HepG2 (cell line): ENCODE measurements around the gene ST6GALNAC4. TPM values are rescaled to one million over a fixed set of nuclear protein-coding genes. Genes with fewer than 3 reads are reported as not detected.

Experiments
- ATAC-seq: fragments of 200-7000 bp; cut with Tn5 transposase; 3 replicates; pipeline ENCODE4 v1.9.1; 2020; ENCODE audit warnings: mild to moderate bottlenecking, moderate library complexity
- BruUV-seq: library from RNA; stranded (reverse); fragments of 400-500 nt; replicated peaks from 2 replicates; lab custom pipeline; 2021; lab: Mats Ljungman, UMichigan
- CTCF ChIA-PET: fragments of 300-600 bp; formaldehyde crosslinking; extraction: SDS; loops from one replicate; lab custom pipeline; 2021; ENCODE audit warnings: low total read pairs, inconsistent platforms, low intra/inter-chr PET ratio; lab: Yijun Ruan, JAX
- POLR2A ChIA-PET: fragments of 350-600 bp; sonication (Branson Sonifier 250); formaldehyde crosslinking; loops from one replicate; lab custom pipeline; 2020; ENCODE audit warnings: antibody characterized with exemption, inconsistent platforms; lab: Yijun Ruan, JAX
- DNase-seq: peaks from one replicate; pipeline ENCODE4 v3.0.0-alpha.2; 2015; ENCODE audit warnings: low spot score
- FAIRE-seq: peaks from 3 replicates; lab custom pipeline; 2011; peaks lifted over from hg19 to GRCh38; lab: Jason Lieb, UNC
- H2AFZ ChIP-seq: one replicate; pipeline ENCODE4 v1.6.1; 2011; ENCODE audit warnings: low read length, inconsistent platforms
- H3K27ac ChIP-seq: fragments of 300-600 bp; 3 replicates; pipeline ENCODE4 v1.8.0; 2011; ENCODE audit warnings: mixed run types, mild to moderate bottlenecking, mixed read lengths, low read length, inconsistent platforms; ENCODE audit not compliant: insufficient read depth; ENCODE audit errors: extremely low read length
- H3K27me3 ChIP-seq, 2 experiments: fragments of 200-600 bp in 1 of 2; 2 replicates in 1 of 2; 3 replicates in 1 of 2; pipeline versions ENCODE4 v1.6.0 to v1.8.0; 2011; ENCODE audit warnings: low read length in 2 of 2, mild to moderate bottlenecking in 2 of 2, moderate library complexity in 2 of 2, inconsistent platforms in 1 of 2; ENCODE audit not compliant: insufficient read depth in 2 of 2, control insufficient read depth in 1 of 2
- H3K36me3 ChIP-seq, 2 experiments: fragments of 200-600 bp in 1 of 2; replicated peaks in 1 of 2; 2 replicates in 1 of 2; 3 replicates in 1 of 2; pipeline versions ENCODE4 v1.5.1 to v1.8.0; 2011; ENCODE audit warnings: low read length in 2 of 2, inconsistent platforms in 1 of 2; ENCODE audit not compliant: insufficient read depth in 2 of 2, control insufficient read depth in 1 of 2
- H3K4me1 ChIP-seq: 2 replicates; pipeline ENCODE4 v1.5.1; 2012; ENCODE audit warnings: low read length, inconsistent platforms; ENCODE audit not compliant: insufficient read depth
- H3K4me2 ChIP-seq: 2 replicates; pipeline ENCODE4 v1.6.0; 2011; ENCODE audit warnings: low read depth, low read length, inconsistent platforms
- H3K4me3 ChIP-seq, 3 experiments: fragments of 200-600 bp in 1 of 3; sonication (generic), shearing (Covaris generic) in 1 of 3; replicated peaks in 1 of 3; 2 replicates each; pipeline ENCODE4 v1.5.1; 2011 to 2016; ENCODE audit warnings: low read length in 3 of 3, inconsistent platforms in 2 of 3, low read depth in 2 of 3, mild to moderate bottlenecking in 2 of 3, control low read depth in 1 of 3, mixed read lengths in 1 of 3; ENCODE audit not compliant: insufficient read depth in 1 of 3
- H3K79me2 ChIP-seq: one replicate; pipeline ENCODE4 v1.6.1; 2011; ENCODE audit warnings: low read length, inconsistent platforms; ENCODE audit not compliant: insufficient read depth
- H3K9ac ChIP-seq: 2 replicates; pipeline ENCODE4 v1.6.0; 2011; ENCODE audit warnings: mild to moderate bottlenecking, low read depth, low read length, inconsistent platforms; ENCODE audit not compliant: insufficient read depth
- H3K9me3 ChIP-seq: 2 replicates; pipeline ENCODE4 v1.5.1; 2012; ENCODE audit warnings: mild to moderate bottlenecking, low read length
- H4K20me1 ChIP-seq: 2 replicates; pipeline ENCODE4 v1.6.0; 2011; ENCODE audit warnings: inconsistent platforms, mild to moderate bottlenecking, low read length, moderate library complexity; ENCODE audit not compliant: insufficient read depth
- ATRX ChIP-seq: sonication (generic); formaldehyde crosslinking; IDR thresholded peaks from 2 replicates; pipeline ENCODE4 v1.4.0; 2020; ENCODE audit warnings: missing genetic modification reagents, borderline replicate concordance
- CHCHD3 ChIP-seq: sonication (generic); formaldehyde crosslinking; IDR thresholded peaks from 2 replicates; pipeline ENCODE4 v1.8.0; 2022; ENCODE audit warnings: mild to moderate bottlenecking, missing genetic modification reagents, moderate library complexity
- FOXC1 ChIP-seq: sonication (generic); formaldehyde crosslinking; IDR thresholded peaks from 2 replicates; pipeline ENCODE4 v1.8.0; 2022; ENCODE audit warnings: mild to moderate bottlenecking, missing genetic modification reagents, borderline replicate concordance
- JUN ChIP-seq: sonication (generic); formaldehyde crosslinking; IDR thresholded peaks from 2 replicates; pipeline ENCODE4 v1.4.0; 2020; ENCODE audit warnings: mild to moderate bottlenecking, missing genetic modification reagents
- MYNN ChIP-seq: sonication (generic); formaldehyde crosslinking; IDR thresholded peaks from 2 replicates; pipeline ENCODE4 v1.4.0; 2020; ENCODE audit warnings: mild to moderate bottlenecking, low read depth, missing genetic modification reagents
- PCBP1 ChIP-seq: fragments of 200-400 bp; formaldehyde crosslinking; IDR thresholded peaks from 2 replicates; pipeline ENCODE4 v1.6.1; 2017; ENCODE audit warnings: mild to moderate bottlenecking, low read depth, low read length, borderline replicate concordance
- ZNF280D ChIP-seq: sonication (generic); formaldehyde crosslinking; IDR thresholded peaks from 2 replicates; pipeline ENCODE4 v1.5.1; 2020; ENCODE audit warnings: mild to moderate bottlenecking, missing genetic modification reagents
- ZNF362 ChIP-seq: sonication (generic); formaldehyde crosslinking; IDR thresholded peaks from 2 replicates; pipeline ENCODE4 v1.4.0; 2020; ENCODE audit warnings: missing genetic modification reagents, mild to moderate bottlenecking, borderline replicate concordance
- ZNF430 ChIP-seq: sonication (generic); formaldehyde crosslinking; IDR thresholded peaks from 2 replicates; pipeline ENCODE4 v1.9.0; 2021; ENCODE audit warnings: mild to moderate bottlenecking, missing genetic modification reagents
- ZNF513 ChIP-seq: sonication (generic); formaldehyde crosslinking; conservative IDR thresholded peaks from 2 replicates; pipeline ENCODE4 v1.5.0; 2020; ENCODE audit warnings: missing genetic modification reagents
- ZNF598 ChIP-seq: sonication (generic); formaldehyde crosslinking; IDR thresholded peaks from 2 replicates; pipeline ENCODE4 v1.5.1; 2020; ENCODE audit warnings: mild to moderate bottlenecking, missing genetic modification reagents, borderline replicate concordance
- ZNF674 ChIP-seq: sonication (generic); formaldehyde crosslinking; IDR thresholded peaks from 2 replicates; pipeline ENCODE4 v1.5.0; 2020; ENCODE audit warnings: low read depth, mild to moderate bottlenecking, missing genetic modification reagents
- WGBS: methylation state at CpG from one replicate; pipeline ENCODE4 v1.1.6; 2017; ENCODE audit warnings: low lambda C conversion rate; 5-methylcytosine and 5-hydroxymethylcytosine counted together
- in situ Hi-C: cut with HindIII; loops from 2 replicates; pipeline ENCODE4 v1.10.0; 2017; ENCODE audit warnings: low pct_unique_long_range_greater_than_20kb; ENCODE audit not compliant: extremely low pct_ligation_motif_present
- intact Hi-C: fragments of 100-400 bp; cut with micrococcal nuclease; formaldehyde crosslinking; loops from one replicate; pipeline ENCODE4 v1.10.0; 2022; ENCODE audit not compliant: unreplicated experiment
- polyA plus RNA-seq, 8 experiments: library from polyadenylated mRNA; depleted of rRNA in 3 of 8; stranded (reverse) in 7 of 8; unstranded in 1 of 8; fragments of >200 nt; fragmentation: Illumina TruSeq in 4 of 8; extraction: Trizol in 4 of 8; gene quantifications; 2 replicates each; pipeline versions ENCODE4 v1.2.1 to v1.2.3, GENCODE V29; 2011 to 2016; ENCODE audit warnings: low read depth in 4 of 8, missing spikeins in 1 of 8, mixed read lengths in 1 of 8; ENCODE audit not compliant: insufficient read depth in 1 of 8
- total RNA-seq, 5 experiments: library from RNA; depleted of rRNA; stranded (reverse); fragments of >200 nt; fragmentation: Illumina TruSeq; extraction: Trizol; gene quantifications; 2 replicates each; pipeline ENCODE4 v1.2.3, GENCODE V29; 2016; ENCODE audit warnings: low read depth in 1 of 5
- TF ChIP-seq, protein P1 (sequence below): sonication (generic); formaldehyde crosslinking; IDR thresholded peaks from 2 replicates; pipeline ENCODE4 v1.4.0; 2020; ENCODE audit warnings: missing genetic modification reagents, borderline replicate concordance

ST6GALNAC4 gene
- total and polyA plus RNA-seq, 2 of the 13 experiments (the other 11 are each of a cell fraction or from before 2014, with no cell fraction given), result 18.8 to 27.7 TPM

DNA sequence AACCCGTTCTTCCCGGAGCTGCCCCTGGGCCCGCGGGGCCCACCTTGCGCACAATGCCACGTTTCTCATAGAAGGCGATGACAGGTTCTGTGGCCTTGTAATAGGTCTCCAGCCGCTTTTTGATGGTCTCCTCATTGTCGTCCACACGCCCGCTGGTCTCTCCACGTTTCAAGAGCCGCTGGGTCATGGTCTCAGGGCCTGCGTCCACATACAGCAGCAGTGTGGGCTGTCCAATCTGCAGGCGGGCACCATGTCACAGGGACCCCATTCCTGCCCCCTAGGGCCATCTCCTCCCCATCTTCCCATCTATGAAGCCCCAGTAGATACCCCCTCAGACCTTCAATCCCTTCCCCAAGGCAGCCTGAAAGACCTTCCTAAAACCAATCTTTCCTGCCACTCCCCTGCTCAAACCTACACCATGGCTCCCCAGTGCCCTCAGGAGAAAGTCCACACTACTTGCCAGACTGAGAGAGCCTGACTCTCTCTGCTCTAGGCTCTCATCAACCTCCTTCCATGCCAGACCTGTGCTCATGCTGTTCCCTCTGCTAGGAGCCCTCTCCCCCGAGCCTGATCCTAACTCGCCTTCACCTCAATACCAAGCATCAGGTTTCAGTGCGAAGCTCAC is 48.5 kb downstream of the ST6GALNAC4 start:
- Histone ChIP-seq H3K36me3 (no peaks in the 10 kb centered on the region; a peak in 2 of 5 replicates), H3K4me3 (no peak overlapping the region), H3K27me3 (no peaks in the 10 kb centered on the region), H3K9ac (no peak overlapping the region), H3K27ac (no peak overlapping the region), H4K20me1 (no peaks in the 10 kb centered on the region), H3K79me2 (no peaks in the 10 kb centered on the region), H3K4me2 (no peak overlapping the region), H2AFZ (no peak overlapping the region), H3K4me1 (peaks cover 18% of the 10 kb centered on the region), H3K9me3 (no peaks in the 10 kb centered on the region)
- intact Hi-C loops (no loop called here), in situ Hi-C loops (no loop called here)
- no TSS peak for BruUV-seq
- CTCF ChIA-PET, result no interaction called here
- no peak for ATAC-seq
- POLR2A ChIA-PET, result no interaction called here
- DNase-seq, result no peak
- no peak for FAIRE-seq
- WGBS, result 90% methylated on average over 18 of the region's 18 CpGs
- no peak for TF ChIP-seq ZNF430 (CRISPR knock-in tag)
- no peak for TF ChIP-seq MYNN (CRISPR knock-in tag)
- no peak for TF ChIP-seq ZNF513 (CRISPR knock-in tag)
- TF ChIP-seq ATRX (CRISPR knock-in tag), result no peak
- TF ChIP-seq ZNF598, result no peak
- no peak for TF ChIP-seq ZNF280D (CRISPR knock-in tag)
- no peak for TF ChIP-seq ZNF362 (CRISPR knock-in tag)
- TF ChIP-seq CHCHD3 (CRISPR knock-in tag), result no peak
- TF ChIP-seq ZNF674 (CRISPR knock-in tag), result no peak
- TF ChIP-seq FOXC1 (CRISPR knock-in tag), result no peak
- TF ChIP-seq JUN (CRISPR knock-in tag), result no peak
- TF ChIP-seq, protein P1, sequence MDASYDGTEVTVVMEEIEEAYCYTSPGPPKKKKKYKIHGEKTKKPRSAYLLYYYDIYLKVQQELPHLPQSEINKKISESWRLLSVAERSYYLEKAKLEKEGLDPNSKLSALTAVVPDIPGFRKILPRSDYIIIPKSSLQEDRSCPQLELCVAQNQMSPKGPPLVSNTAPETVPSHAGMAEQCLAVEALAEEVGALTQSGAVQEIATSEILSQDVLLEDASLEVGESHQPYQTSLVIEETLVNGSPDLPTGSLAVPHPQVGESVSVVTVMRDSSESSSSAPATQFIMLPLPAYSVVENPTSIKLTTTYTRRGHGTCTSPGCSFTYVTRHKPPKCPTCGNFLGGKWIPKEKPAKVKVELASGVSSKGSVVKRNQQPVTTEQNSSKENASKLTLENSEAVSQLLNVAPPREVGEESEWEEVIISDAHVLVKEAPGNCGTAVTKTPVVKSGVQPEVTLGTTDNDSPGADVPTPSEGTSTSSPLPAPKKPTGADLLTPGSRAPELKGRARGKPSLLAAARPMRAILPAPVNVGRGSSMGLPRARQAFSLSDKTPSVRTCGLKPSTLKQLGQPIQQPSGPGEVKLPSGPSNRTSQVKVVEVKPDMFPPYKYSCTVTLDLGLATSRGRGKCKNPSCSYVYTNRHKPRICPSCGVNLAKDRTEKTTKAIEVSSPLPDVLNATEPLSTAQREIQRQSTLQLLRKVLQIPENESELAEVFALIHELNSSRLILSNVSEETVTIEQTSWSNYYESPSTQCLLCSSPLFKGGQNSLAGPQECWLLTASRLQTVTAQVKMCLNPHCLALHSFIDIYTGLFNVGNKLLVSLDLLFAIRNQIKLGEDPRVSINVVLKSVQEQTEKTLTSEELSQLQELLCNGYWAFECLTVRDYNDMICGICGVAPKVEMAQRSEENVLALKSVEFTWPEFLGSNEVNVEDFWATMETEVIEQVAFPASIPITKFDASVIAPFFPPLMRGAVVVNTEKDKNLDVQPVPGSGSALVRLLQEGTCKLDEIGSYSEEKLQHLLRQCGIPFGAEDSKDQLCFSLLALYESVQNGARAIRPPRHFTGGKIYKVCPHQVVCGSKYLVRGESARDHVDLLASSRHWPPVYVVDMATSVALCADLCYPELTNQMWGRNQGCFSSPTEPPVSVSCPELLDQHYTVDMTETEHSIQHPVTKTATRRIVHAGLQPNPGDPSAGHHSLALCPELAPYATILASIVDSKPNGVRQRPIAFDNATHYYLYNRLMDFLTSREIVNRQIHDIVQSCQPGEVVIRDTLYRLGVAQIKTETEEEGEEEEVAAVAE (CRISPR knock-in tag), result no peak
- no peak for TF ChIP-seq PCBP1
